Ovary (tissue), 3 donors: ENCODE measurements around the gene TMEM185A.
"Not testable (repeated sequence)": the region's sequence is repeated elsewhere in the genome, so short reads cannot be mapped to it uniquely, and the experiment has no call there.

Source experiments
- CTCF ChIP-seq, 3 donors: fragments of 450-650 bp in 2 of 3; fragments of 200-600 bp in 1 of 3; IDR thresholded peaks; one replicate each; pipeline versions ENCODE4 v1.5.1 to v1.8.0; 2016 to 2022; ENCODE audit warnings: antibody characterized with exemption in 3 of 3, mild to moderate bottlenecking in 1 of 3
- EP300 ChIP-seq: sonication (generic); formaldehyde crosslinking; IDR thresholded peaks from one replicate; pipeline ENCODE4 v1.6.1; 2017; ENCODE audit warnings: antibody characterized with exemption
- POLR2A ChIP-seq: fragments of 450-650 bp; IDR thresholded peaks from one replicate; pipeline ENCODE4 v1.6.1; 2017; ENCODE audit warnings: antibody characterized with exemption, mild to moderate bottlenecking, moderate library complexity
- donor health status: DM: no; HTN: no; CAD: no.

- not testable (repeated sequence) for TF ChIP-seq CTCF (IDR thresholded peaks at IDR 0.05); POLR2A; EP300
These were observed 84.6 kb downstream of the TMEM185A start for GRCh38 chrX:149546962-149547361.
